Inflammatory macrophage treated with lipopolysaccharide for 4 hours (primary cell): ENCODE data around the gene UBE2Q1.

Experiments
- DNase-seq: peaks from one replicate; pipeline ENCODE4 v3.0.0-alpha.2; 2020

Gene UBE2Q1

GRCh38 chr1:154501423-154502065 lies 56.9 kb downstream of the UBE2Q1 start:
- DNase-seq = no peak

- DNase-seq = no peak
Measured at GRCh38 chr1:154500533-154500932, 57.9 kb downstream of the UBE2Q1 start.

DNA sequence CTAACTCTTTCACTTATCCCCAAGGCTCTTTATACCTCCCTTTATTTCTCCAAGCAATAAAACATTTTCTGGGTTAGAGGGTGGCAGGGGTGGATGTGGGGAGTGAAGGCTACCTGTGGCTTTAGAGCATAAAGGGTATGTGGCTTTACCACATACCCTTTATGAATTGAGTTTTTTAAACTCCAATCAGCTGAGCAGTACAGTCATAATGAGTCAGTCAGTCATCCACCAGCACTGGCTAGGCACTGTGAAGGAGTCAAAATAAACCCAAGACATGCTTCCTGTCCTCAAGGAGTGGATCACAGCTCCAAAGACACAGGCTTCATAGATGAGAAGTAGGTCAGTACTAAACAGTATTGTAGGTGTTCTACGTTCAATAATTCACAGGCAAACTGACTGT lies 59.0 kb downstream of the UBE2Q1 start:
- no peak for DNase-seq
